Stimulated activated CD8-positive, alpha-beta memory T cell treated with anti-CD3 and anti-CD28 coated beads, Interleukin-7, amount 100 ng/mL, for 1 hour (primary cell): ENCODE data around the gene NMNAT2.

ENCODE experiments used
- DNase-seq, 2 donors: peaks; one replicate each; pipeline ENCODE4 v3.0.0-alpha.2; 2020; ENCODE audit warnings: low read depth in 2 of 2

NMNAT2 gene

DNA sequence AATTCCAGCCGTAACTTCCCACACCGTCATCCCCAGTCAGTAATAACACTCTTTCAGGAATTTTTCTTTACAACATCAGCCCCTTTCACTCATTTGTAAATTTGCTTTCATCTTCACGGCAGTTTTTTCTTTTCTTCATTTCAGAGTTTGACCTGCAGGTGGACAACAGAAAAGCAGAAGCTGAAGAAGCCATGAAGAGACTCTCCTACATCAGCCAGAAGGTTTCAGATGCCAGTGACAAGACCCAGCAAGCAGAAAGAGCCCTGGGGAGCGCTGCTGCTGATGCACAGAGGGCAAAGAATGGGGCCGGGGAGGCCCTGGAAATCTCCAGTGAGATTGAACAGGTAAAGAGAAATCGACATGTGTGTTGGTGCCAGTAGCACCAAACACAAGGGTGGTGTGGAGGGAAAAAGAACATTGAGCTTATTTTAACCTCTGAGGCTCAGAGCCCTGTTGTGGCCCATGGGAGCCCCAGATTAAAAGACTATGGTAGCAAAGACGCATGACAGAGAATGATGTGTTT lies 178.9 kb downstream of the NMNAT2 start:
- DNase-seq = no peak

DNA sequence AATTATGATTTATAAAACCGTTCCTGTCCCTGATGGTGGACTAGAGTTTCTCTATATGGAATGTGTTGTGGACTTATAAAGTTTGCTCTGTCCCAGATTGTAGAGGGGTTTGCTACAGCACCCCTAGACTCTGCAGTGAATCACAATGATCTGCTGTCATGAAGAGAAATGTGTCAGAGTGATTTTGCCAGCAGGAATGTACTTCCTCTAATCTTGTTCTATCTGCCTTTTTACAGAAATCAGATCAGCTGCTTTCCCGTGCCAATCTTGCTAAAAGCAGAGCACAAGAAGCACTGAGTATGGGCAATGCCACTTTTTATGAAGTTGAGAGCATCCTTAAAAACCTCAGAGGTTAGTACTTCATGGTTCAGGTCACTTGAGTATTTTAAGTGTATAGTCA lies 180.1 kb downstream of the NMNAT2 start:
- DNase-seq = no peak

DNA sequence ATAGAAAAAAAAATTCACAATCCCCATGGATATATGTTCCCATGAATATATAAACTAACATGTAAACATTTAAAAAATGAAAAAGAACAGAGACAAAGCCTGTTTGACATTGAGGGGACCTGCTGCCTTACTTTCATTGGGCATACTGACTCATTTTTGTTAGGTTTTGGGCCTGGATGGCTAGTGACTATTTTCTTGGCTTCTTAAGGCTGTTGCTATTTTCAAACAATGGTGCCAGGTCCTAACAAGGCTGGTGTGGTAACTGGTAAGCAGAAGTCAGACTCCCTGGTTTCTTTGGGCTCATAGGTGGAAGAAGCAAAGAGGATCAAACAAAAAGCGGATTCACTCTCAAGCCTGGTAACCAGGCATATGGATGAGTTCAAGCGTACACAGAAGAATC lies 181.1 kb downstream of the NMNAT2 start:
- no peak for DNase-seq

DNA sequence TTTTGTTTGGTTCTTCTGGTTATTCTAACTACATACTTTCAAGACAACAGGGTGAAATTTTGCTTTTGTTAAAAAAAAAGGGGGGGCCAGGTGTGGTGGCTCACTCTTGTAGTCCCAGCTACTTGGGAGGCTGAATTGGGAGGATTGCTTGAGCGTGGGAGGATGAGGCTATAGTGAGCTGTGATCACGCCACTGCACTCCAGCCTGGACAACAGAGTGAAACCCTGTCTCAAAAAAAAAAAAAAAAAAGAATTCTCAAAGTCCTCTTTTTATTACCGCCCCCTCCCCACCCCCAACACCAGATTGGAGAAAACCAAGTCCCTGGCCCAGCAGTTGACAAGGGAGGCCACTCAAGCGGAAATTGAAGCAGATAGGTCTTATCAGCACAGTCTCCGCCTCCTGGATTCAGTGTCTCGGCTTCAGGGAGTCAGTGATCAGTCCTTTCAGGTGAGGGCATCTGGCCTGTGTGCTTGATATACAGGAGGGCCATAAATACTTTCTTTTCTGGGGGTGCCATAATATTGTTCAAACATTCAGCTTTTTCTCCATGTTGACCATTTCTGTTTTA lies 181.9 kb downstream of the NMNAT2 start:
- DNase-seq = no peak

DNA sequence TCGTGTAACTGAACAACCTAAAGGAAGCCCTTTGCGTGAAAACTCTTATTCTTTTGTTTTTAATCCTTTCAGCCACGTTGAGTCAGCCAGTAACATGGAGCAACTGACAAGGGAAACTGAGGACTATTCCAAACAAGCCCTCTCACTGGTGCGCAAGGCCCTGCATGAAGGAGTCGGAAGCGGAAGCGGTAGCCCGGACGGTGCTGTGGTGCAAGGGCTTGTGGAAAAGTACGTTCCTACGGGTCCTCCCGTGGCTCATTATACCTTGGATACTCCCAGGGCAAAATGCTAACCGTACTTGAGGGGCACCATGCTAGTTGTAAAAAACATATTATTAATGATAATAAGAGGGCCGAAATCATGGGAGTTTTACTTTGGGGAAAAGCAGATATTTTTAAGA lies 182.7 kb downstream of the NMNAT2 start:
- no peak for DNase-seq

DNA sequence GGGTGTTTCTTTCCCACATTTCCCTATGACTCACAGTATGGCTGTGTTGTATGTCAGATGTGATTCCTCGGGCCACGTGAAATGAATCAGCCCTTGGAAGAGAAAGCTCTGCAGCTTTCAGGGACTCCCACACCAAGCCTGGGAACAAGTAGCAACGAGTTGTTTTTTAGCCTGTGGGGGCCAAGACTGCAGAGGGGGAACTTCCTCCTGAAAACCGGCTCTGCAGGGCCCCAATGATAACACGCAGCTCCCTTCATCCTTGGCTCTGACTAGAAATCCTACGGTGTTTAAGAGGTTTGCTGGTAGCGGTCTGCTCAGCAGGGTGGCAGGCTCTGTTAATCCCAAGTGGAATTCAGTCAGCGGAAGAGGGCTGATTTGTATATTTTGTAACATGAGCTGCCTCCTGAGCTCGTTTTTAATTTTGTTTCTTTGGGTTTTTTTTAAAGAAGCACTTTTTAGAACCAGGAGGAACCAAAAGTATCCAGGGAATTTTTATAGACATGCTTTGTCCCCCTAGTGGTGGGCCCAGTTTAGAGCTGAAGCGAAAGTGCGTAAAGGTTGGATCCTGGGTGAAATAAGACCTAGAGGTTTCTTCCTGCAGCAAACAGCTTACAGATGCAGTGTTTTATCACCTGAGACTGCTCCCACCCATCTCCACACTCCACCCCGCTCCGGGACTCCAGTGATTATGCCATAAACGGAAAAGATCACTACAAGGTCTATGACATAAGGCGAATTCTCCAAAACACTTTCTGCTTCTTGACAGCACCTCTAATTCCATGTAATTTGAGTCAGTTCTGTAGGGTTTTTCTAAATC lies 183.3 kb downstream of the NMNAT2 start:
- DNase-seq = no peak

DNA sequence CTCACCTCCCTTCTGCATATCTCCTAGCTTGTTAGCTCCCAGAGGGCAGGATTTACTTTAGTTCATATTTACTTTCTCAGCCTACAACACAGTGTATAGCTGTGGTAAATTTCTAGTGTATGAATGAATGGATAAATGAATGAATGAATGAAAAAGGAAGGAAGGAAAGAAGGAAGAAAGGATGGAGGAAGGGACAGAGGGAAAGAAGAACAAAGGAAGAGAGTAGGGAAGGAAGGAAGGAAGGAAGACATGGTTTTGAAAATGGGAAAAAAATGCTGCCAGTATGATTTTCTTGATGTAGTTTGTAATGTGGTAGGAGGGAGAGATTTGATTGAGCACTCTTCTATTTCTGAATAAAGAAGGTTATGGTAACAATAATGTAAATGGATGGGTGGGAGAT lies 185.1 kb downstream of the NMNAT2 start:
- no peak for DNase-seq

DNA sequence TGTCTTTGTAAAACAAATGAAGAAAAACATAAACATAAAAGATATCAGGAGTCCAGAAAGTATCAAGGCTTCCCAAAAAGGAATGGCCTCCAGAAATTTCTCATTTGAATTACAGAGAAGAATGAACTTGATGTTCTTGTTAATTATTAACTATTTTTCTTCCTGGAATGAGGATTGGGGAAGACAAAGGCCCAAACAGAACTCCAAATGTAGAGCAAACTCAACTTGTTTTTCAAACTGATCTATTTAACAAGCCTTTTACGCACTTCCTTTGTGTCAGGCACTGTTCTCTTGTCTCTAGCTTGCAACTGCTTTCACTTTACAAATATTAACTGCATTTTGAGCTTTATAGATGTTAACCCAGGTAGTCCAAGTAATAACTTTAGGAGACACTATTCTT lies 186.6 kb downstream of the NMNAT2 start:
- no peak for DNase-seq

DNA sequence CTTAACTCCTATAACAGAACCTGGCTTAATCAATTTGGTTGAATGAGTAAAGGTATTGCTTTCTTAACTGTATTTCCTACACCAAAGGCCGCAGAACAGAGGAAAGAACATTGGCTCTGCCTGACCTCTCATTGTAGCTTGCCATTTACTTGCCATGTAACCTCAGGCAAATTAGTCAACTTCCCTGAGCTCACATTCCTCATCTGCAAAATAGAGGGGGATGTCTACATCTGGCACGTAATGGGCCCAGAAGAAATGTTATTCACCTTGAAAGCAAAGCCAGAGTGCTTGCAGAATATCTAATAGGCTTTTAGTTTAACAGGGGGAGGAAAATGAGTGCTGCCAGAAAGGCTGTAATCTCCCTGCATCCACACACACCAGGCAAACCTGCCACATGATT lies 187.8 kb downstream of the NMNAT2 start:
- DNase-seq = no peak

DNA sequence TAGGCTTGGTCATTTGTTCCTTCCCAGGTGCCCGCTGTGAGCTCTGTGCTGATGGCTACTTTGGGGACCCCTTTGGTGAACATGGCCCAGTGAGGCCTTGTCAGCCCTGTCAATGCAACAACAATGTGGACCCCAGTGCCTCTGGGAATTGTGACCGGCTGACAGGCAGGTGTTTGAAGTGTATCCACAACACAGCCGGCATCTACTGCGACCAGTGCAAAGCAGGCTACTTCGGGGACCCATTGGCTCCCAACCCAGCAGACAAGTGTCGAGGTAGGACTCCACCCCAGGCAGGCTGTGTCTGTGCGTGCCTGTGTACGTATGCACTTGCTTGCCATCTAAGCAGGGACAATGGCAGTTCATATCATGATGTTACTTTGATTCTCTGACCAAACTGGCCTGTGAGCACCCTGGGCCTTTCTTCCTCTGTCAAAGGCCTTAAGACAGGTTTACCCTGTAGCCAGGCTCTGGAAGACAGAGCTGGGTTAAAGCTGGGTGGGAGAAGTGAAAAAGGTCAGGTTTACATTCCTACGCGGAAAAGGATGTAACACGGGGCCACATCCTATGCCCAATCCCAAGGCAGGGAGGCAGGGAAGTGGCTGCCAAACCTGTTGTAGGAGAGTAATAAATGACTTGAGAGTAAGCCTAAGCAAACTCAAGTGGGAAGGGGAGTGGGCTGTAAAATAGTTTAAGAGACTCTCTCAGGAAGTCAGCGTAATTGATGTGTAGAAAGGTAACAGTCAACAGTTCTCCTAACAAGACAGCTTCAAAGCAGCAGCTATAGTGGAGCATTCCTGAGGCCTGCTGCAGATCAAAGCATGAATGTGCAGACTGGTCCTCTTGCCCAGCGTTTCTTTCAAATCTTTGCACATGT lies 189.6 kb downstream of the NMNAT2 start:
- no peak for DNase-seq

DNA sequence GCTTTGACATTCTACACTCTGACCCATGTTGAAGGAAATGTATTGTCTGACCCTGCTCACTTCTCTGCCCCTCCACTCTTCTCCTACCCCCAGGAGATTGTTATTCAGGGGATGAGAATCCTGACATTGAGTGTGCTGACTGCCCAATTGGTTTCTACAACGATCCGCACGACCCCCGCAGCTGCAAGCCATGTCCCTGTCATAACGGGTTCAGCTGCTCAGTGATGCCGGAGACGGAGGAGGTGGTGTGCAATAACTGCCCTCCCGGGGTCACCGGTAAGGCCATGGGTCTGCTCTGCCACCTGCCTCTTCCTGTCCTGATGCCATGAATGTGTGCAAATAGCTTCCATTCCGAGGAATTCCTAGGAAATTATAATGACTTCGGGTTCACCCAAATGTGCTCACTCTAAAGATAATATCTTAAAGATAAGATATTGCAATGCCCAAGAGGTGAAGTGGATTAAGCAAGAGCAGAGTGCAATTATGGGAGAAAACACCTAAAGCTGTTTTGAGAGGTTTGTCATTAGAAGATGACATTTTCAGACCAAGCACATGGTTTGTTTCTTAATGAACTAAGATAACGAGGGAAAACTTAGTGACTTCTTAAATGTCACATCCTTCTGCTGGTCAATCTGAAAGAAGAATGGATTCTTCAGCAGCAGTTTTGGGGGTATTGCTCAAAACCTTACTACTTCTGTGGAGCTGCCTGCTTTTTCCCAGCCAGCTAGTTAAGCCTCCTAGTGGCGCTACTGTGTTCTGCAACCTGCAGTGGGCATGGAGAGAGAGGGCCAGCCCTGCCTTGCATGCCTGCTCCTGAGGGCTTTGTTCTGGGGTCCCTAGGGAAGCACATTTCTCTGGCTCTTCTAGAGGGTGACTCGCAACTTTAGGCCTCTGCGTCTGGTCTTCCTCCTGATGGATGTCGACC lies 190.5 kb downstream of the NMNAT2 start:
- DNase-seq = no peak

DNA sequence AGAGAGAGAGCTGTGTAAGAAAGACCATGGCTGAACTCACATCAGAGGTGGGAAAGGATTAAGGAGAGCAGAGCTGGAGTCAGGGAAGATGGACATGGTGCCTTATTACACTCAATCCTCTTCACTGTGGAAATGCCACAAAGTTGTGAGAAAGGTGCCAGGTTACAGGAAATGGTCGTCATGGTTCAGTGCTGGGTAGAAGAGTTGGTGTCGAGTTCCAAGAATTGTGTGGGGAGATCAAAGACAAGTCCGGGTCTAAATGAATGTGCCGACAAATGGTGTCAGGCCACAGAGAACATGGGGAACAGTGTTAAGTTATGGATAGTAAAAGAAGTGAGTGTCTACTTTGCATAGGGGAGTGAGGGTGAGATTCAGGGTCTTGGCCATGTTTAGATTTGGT lies 191.2 kb downstream of the NMNAT2 start:
- no peak for DNase-seq

DNA sequence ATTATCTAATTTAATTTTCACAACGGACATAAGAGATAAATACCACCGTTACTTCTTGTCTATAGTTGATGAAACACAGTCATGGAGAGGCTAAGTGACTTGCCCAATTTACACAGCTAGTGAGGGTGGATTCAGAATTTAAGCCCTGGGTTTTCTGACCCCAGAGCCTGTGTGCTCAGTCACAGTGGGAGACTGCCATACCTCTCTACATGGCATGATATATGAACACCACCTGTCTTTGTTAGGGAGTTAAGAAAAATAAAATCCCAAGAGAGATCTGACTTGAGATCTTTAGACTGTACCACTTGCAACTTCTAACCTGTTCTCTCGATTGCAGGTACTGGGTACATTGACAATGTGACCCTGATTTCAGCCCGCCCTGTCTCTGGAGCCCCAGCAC lies 191.8 kb downstream of the NMNAT2 start:
- DNase-seq = no peak

DNA sequence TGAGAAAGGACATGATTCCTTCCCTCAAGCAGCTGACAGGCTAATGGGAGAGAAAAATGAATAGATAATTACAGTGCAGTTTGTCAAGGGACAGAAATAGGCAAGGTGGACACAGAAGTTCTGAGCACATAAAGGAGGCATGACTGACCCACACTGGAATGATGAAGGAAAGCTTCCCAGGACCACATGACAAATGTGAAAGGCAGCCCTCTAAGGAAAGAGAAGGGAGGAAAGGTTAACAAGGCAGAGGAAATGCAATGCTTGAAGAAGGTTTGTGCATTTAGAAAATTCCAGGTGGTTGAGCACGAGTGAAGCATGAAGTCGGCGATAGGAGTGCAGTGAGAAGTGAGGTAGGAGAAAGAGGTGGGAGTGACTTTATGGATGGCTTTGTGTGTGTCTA lies 194.7 kb downstream of the NMNAT2 start:
- no peak for DNase-seq

DNA sequence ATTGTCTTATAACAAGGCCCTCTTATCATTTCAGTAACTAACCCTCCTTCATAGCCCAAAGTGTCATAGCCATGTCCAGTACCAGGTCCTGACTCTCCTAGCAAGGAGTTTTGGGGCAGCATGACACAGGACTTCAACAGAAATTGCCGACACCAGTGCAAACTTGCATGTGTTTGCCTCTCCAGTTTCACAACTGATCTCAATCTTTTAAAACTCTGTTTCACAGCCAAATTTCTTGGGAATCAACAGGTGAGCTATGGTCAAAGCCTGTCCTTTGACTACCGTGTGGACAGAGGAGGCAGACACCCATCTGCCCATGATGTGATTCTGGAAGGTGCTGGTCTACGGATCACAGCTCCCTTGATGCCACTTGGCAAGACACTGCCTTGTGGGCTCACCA lies 195.3 kb downstream of the NMNAT2 start:
- no peak for DNase-seq

DNA sequence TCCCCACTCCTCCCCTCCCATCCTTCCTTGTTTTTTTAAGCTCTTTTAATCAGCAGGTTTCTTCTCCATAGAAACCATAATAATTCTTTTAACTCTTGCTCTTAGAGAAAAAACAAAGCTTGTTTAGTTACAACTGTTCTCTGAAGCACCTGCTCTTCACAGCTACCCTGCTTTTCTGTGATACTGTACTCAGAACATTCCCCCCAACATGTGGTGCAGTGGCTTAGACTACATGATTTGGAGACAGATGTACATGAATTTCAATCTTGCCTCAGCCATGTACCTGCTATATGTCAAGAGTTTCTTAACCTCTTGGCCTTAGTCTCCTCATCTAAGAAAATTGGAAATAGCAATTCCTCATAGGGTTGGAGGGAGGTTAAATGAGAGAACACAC lies 198.6 kb downstream of the NMNAT2 start:
- DNase-seq = no peak

DNA sequence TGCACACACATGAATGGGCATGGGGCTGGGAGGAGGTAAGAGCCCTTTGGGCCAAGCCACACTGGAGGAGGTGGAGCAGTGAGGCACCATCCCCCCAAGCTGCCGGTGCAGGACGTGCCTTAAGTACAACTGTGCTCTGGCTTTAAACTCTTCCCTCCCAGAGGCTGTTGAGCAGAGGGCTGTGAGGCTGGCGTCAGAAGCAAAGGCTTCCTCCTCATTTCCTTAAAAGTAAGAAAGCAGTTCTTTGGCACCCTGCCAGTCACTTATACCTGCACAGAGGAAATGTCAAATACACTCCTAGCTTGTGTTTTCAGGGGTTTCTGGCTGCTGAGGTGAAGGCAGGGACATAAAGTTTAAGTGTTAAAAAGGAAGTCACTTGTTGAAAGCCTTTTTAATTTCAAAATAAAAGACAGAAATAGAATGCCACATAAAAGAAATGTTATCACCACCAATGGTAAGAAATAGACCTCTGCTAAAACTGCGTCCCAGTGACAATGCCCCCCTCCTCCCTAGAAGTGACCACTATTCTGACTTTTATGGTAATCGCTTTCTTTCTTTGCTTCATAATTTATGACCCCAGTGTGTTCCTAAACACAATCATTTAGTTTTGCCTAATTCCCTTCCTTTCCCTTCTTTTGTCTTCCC lies 199.1 kb downstream of the NMNAT2 start:
- no peak for DNase-seq

DNA sequence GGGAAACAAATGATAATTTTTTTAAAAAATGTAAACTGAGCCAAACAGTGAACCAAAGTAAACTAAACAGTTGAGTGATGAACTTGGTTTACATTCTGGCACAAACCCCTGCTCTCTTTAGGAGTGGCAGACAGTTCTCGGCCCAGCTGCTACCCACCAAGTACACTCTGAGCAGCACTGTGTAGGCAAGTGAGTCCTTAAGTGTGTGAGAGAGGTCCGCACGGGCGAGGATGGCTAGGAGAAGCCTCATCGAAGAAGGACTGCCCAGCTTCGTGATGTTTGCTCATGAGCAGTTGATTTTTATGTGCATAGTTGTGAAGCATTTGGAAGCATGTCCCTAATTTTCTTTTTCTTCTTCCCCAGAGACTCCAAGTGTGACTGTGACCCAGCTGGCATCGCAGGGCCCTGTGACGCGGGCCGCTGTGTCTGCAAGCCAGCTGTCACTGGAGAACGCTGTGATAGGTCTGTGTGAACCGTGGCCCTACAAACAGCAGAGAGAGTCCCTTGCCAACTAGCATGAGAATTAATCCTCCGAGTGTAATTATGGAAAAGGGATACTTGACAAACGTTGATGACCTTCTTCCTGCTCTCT lies 200.1 kb downstream of the NMNAT2 start:
- no peak for DNase-seq

DNA sequence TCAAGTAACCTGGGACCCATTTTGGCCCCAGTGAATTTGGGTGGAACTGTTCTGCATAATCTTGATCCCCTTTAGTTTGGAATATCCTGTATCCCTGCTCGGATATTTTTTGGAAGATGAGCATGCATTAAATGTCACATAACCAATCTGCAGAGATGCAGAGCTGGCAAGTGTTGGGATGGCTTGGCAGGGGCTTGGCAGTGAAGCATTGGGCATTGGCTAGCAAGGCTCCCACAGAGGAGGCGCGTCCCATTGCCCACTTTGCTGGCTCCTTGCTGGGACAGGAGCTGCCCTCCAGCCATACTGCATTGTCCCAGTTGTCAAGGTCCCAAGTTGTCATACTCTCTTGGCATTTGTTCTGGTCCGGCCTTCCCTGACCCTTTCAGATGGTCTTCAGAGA lies 202.2 kb downstream of the NMNAT2 start:
- no peak for DNase-seq

DNA sequence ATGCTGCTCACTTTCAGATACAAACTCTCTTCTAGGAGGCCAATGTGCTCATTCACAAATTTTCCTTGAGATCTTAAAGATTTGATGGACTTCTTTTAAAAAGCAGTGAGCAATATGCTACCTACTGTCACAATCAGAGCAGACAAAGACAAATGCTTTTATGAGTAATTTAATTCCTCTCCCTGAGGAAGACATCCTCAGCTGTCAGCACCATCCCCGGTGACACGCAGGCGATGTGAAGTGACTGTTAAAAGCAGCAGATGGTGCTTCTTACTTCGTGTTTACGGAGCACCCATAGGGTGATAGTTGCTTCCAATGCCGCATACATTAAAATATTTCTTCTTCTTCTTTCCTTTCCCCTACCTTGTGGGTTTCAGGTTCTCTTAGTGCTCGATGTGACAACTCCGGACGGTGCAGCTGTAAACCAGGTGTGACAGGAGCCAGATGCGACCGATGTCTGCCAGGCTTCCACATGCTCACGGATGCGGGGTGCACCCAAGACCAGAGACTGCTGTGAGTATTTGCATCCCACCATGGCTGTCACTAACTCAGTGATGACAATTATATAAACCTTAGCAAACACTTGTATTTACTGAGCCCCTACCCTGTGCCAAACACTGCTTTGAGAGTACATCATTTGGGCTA lies 203.0 kb downstream of the NMNAT2 start:
- no peak for DNase-seq
